Activated naive CD4-positive, alpha-beta T cell (primary cell): ENCODE data around the gene TXNDC2.

ENCODE experiments used
- DNase-seq, 4 experiments: peaks; one replicate each; lab custom pipeline; 2025; lab: John Stamatoyannopoulos, UW

Gene TXNDC2

GRCh38 chr18:9933865-9934264 lies 48.1 kb downstream of the TXNDC2 start:
- DNase-seq = no peak

GRCh38 chr18:9934274-9934673 lies 48.5 kb downstream of the TXNDC2 start:
- DNase-seq = no peak
